GM12878 (cell line): Measurements from ENCODE around the gene SESTD1. TPM values are rescaled to one million over a fixed set of nuclear protein-coding genes. Genes with fewer than 3 reads are reported as not detected.

Source experiments
- BCL3 ChIP-seq: IDR thresholded peaks from 2 replicates; pipeline ENCODE4 v1.6.1; 2011; ENCODE audit warnings: borderline replicate concordance, low read depth, mild to moderate bottlenecking, moderate library complexity, low read length; ENCODE audit not compliant: insufficient read depth, poor library complexity, severe bottlenecking
- BHLHE40 ChIP-seq, 2 experiments: fragments of 450-650 bp in 1 of 2; IDR thresholded peaks; 2 replicates each; pipeline ENCODE4 v1.6.1; 2011 to 2017; ENCODE audit warnings: low read depth in 2 of 2, borderline replicate concordance in 1 of 2, improper control_type of control experiment in 1 of 2, low read length in 1 of 2, mild to moderate bottlenecking in 1 of 2
- BRCA1 ChIP-seq: IDR thresholded peaks from 2 replicates; pipeline ENCODE4 v1.6.1; 2011; ENCODE audit warnings: low read depth, low read length, improper control_type of control experiment
- CBX3 ChIP-seq: fragments of 200-600 bp; sonication (generic); IDR thresholded peaks from 2 replicates; pipeline ENCODE4 v1.6.1; 2016; ENCODE audit warnings: low read depth, borderline replicate concordance
- MTA2 ChIP-seq: fragments of 450-650 bp; IDR thresholded peaks from 2 replicates; pipeline ENCODE4 v1.6.1; 2016; ENCODE audit warnings: low read depth, mild to moderate bottlenecking, moderate library complexity
- RELB ChIP-seq: fragments of 450-650 bp; IDR thresholded peaks from 2 replicates; pipeline ENCODE4 v1.6.1; 2017; ENCODE audit warnings: low read depth, mild to moderate bottlenecking, moderate library complexity
- REST ChIP-seq: IDR thresholded peaks from 2 replicates; pipeline ENCODE4 v1.6.1; 2012; ENCODE audit warnings: mild to moderate bottlenecking, low read depth, low read length
- SPI1 ChIP-seq: IDR thresholded peaks from 2 replicates; pipeline ENCODE4 v1.6.1; 2011; ENCODE audit warnings: low read depth, mild to moderate bottlenecking, low read length, moderate library complexity, borderline replicate concordance; ENCODE audit not compliant: insufficient read depth
- SREBF1 ChIP-seq: IDR thresholded peaks from 2 replicates; pipeline ENCODE4 v1.6.1; 2012; ENCODE audit warnings: mild to moderate bottlenecking, low read length
- TAF1 ChIP-seq: IDR thresholded peaks from 2 replicates; pipeline ENCODE4 v1.6.1; 2011; ENCODE audit warnings: mild to moderate bottlenecking, low read depth, low read length, borderline replicate concordance
- polyA plus RNA-seq, 11 experiments: library from polyadenylated mRNA; depleted of rRNA in 4 of 11; unstranded in 6 of 11; stranded (reverse) in 5 of 11; fragments of >200 nt; fragmentation: Nextera tagmentation in 4 of 11; fragmentation: Illumina TruSeq in 1 of 11; extraction: Ambion mirVana in 4 of 11; extraction: Trizol in 1 of 11; gene quantifications; 1 replicate in 1 of 11; 2 replicates in 10 of 11; pipeline versions ENCODE4 v1.2.1 to v1.2.3, GENCODE V29; 2011 to 2016; ENCODE audit warnings: inconsistent platforms in 2 of 11, missing spikeins in 2 of 11, low read depth in 1 of 11
- total RNA-seq, 4 experiments: library from RNA; depleted of rRNA in 3 of 4; stranded (reverse); fragments of >200 nt in 3 of 4; fragmentation: Illumina TruSeq in 1 of 4; extraction: Trizol in 1 of 4; gene quantifications; 2 replicates each; pipeline versions ENCODE4 v1.2.1 to v1.2.3, GENCODE V29; 2013 to 2021
- TF ChIP-seq, protein P1 (sequence below): fragments of 450-650 bp; IDR thresholded peaks from 2 replicates; pipeline ENCODE4 v1.6.1; 2018; ENCODE audit warnings: mild to moderate bottlenecking, low read depth, moderate library complexity; ENCODE audit not compliant: partially characterized antibody
- TF ChIP-seq, protein P2 (sequence below): fragments of 450-650 bp; IDR thresholded peaks from 2 replicates; pipeline ENCODE4 v1.6.1; 2016; ENCODE audit warnings: mild to moderate bottlenecking, moderate library complexity, borderline replicate concordance

SESTD1 gene
- total and polyA plus RNA-seq, 10 of the 15 experiments (the other 5 are each of a cell fraction or from before 2014, with no cell fraction given), result 4.4 to 22.7 (median 9.5) TPM

GRCh38 chr2:179096090-179096489, 168.5 kb downstream of the SESTD1 start (continued):
- TF ChIP-seq, protein P1, sequence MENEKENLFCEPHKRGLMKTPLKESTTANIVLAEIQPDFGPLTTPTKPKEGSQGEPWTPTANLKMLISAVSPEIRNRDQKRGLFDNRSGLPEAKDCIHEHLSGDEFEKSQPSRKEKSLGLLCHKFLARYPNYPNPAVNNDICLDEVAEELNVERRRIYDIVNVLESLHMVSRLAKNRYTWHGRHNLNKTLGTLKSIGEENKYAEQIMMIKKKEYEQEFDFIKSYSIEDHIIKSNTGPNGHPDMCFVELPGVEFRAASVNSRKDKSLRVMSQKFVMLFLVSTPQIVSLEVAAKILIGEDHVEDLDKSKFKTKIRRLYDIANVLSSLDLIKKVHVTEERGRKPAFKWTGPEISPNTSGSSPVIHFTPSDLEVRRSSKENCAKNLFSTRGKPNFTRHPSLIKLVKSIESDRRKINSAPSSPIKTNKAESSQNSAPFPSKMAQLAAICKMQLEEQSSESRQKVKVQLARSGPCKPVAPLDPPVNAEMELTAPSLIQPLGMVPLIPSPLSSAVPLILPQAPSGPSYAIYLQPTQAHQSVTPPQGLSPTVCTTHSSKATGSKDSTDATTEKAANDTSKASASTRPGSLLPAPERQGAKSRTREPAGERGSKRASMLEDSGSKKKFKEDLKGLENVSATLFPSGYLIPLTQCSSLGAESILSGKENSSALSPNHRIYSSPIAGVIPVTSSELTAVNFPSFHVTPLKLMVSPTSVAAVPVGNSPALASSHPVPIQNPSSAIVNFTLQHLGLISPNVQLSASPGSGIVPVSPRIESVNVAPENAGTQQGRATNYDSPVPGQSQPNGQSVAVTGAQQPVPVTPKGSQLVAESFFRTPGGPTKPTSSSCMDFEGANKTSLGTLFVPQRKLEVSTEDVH, result no peak
- TF ChIP-seq BCL3 (no peak), RELB (no peak; the same call in 1 of the 2 replicates), REST (no peak), TAF1 (no peak), MTA2 (peak; percentile 83), BRCA1 (no peak), BHLHE40 (IDR thresholded peaks at IDR 0.05; ENCODE audit: borderline replicate concordance in 1 of 2, low read depth in 2 of 2, low read length in 1 of 2) (peak; percentile 45 to 80; a peak in 2 of 4 replicates), CBX3 (no peak), SPI1 (no peak), SREBF1 (no peak)
- TF ChIP-seq, protein P2, sequence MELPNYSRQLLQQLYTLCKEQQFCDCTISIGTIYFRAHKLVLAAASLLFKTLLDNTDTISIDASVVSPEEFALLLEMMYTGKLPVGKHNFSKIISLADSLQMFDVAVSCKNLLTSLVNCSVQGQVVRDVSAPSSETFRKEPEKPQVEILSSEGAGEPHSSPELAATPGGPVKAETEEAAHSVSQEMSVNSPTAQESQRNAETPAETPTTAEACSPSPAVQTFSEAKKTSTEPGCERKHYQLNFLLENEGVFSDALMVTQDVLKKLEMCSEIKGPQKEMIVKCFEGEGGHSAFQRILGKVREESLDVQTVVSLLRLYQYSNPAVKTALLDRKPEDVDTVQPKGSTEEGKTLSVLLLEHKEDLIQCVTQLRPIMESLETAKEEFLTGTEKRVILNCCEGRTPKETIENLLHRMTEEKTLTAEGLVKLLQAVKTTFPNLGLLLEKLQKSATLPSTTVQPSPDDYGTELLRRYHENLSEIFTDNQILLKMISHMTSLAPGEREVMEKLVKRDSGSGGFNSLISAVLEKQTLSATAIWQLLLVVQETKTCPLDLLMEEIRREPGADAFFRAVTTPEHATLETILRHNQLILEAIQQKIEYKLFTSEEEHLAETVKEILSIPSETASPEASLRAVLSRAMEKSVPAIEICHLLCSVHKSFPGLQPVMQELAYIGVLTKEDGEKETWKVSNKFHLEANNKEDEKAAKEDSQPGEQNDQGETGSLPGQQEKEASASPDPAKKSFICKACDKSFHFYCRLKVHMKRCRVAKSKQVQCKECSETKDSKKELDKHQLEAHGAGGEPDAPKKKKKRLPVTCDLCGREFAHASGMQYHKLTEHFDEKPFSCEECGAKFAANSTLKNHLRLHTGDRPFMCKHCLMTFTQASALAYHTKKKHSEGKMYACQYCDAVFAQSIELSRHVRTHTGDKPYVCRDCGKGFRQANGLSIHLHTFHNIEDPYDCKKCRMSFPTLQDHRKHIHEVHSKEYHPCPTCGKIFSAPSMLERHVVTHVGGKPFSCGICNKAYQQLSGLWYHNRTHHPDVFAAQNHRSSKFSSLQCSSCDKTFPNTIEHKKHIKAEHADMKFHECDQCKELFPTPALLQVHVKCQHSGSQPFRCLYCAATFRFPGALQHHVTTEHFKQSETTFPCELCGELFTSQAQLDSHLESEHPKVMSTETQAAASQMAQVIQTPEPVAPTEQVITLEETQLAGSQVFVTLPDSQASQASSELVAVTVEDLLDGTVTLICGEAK, result no peak
